Osteoblast (primary cell): Measurements from ENCODE around the gene PPP1R3A. TPM values are rescaled to one million over a fixed set of nuclear protein-coding genes. Genes with fewer than 3 reads are reported as not detected.

Experiments
- DNase-seq: peaks from one replicate; pipeline ENCODE4 v3.0.0; 2011; ENCODE audit warnings: low spot score, mixed read lengths; ENCODE audit not compliant: insufficient read length; ENCODE audit errors: missing footprints
- H2AFZ ChIP-seq: 2 replicates; pipeline ENCODE4 v1.6.0; 2011; ENCODE audit warnings: mild to moderate bottlenecking, low read length
- H3K27ac ChIP-seq: 2 replicates; pipeline ENCODE4 v1.5.1; 2011; ENCODE audit warnings: mild to moderate bottlenecking, low read depth, low read length, moderate library complexity
- H3K27me3 ChIP-seq: 2 replicates; pipeline ENCODE4 v1.6.0; 2012; ENCODE audit warnings: mild to moderate bottlenecking, control low read depth, inconsistent platforms, low read length, moderate library complexity; ENCODE audit not compliant: insufficient read depth
- H3K36me3 ChIP-seq: 2 replicates; pipeline ENCODE4 v1.5.1; 2011; ENCODE audit warnings: mild to moderate bottlenecking, low read length, control low read depth, moderate library complexity; ENCODE audit not compliant: insufficient read depth
- H3K4me1 ChIP-seq: 2 replicates; pipeline ENCODE4 v1.5.1; 2011; ENCODE audit warnings: mild to moderate bottlenecking, low read length, control low read depth, moderate library complexity; ENCODE audit not compliant: insufficient read depth
- H3K4me2 ChIP-seq: 2 replicates; pipeline ENCODE4 v1.6.0; 2011; ENCODE audit warnings: mild to moderate bottlenecking, low read length; ENCODE audit not compliant: insufficient read depth
- H3K4me3 ChIP-seq: fragments of 200-600 bp; sonication (generic); 3 replicates; pipeline ENCODE4 v1.5.1; 2012; ENCODE audit warnings: mild to moderate bottlenecking, low read length, inconsistent platforms; ENCODE audit not compliant: insufficient read depth
- H3K79me2 ChIP-seq: 2 replicates; pipeline ENCODE4 v1.6.0; 2012; ENCODE audit warnings: mild to moderate bottlenecking, low read length, control low read depth, inconsistent platforms; ENCODE audit not compliant: insufficient read depth
- H3K9me3 ChIP-seq: 2 replicates; pipeline ENCODE4 v1.5.1; 2011; ENCODE audit warnings: low read depth, low read length, control low read depth
- H4K20me1 ChIP-seq: 2 replicates; pipeline ENCODE4 v1.6.0; 2012; ENCODE audit warnings: mild to moderate bottlenecking, low read length, control low read depth; ENCODE audit not compliant: insufficient read depth
- CTCF ChIP-seq: IDR thresholded peaks from 2 replicates; pipeline ENCODE4 v1.5.1; 2011; ENCODE audit warnings: mild to moderate bottlenecking, low read depth, low read length, moderate library complexity; ENCODE audit errors: extremely low read depth
- total RNA-seq: library from RNA; depleted of rRNA; stranded (reverse); fragments of >200 nt; gene quantifications from 2 replicates; pipeline ENCODE4 v1.2.3, GENCODE V29; 2012

PPP1R3A gene
- total RNA-seq, result not detected in 2 replicates

GRCh38 chr7:113918946-113919345 lies at the start of gene PPP1R3A:
PPP1R3A (minus strand) TSS chr7:113919009; CDS start chr7:113918996, 13 bp downstream.
- Histone ChIP-seq H3K27ac (no peak within 1 kb of the TSS), H3K4me3 (no peak within 1 kb of the TSS), H4K20me1 (no peaks in the 10 kb centered on the region), H3K4me1 (no peaks in the 10 kb centered on the region), H3K9me3 (no peaks in the 10 kb centered on the region), H3K4me2 (no peak within 1 kb of the TSS), H2AFZ (no peak within 1 kb of the TSS), H3K79me2 (no peaks in the 10 kb centered on the region), H3K27me3 (no peaks in the 10 kb centered on the region), H3K36me3 (no peaks in the 10 kb centered on the region)
- DNase-seq, result no peak
- no peak for TF ChIP-seq CTCF

GRCh38 chr7:113963356-113963755 lies 44.5 kb upstream of the PPP1R3A start:
- no peaks in the 10 kb centered on the region for H3K79me2 ChIP-seq
- no peaks in the 10 kb centered on the region for H3K4me1 ChIP-seq
- no peak for TF ChIP-seq CTCF
- no peak overlapping the region for H3K4me3 ChIP-seq
- H3K27ac ChIP-seq, result no peak overlapping the region
- H3K4me2 ChIP-seq, result no peak overlapping the region
- no peaks in the 10 kb centered on the region for H4K20me1 ChIP-seq
- no peak overlapping the region for H2AFZ ChIP-seq
- no peaks in the 10 kb centered on the region for H3K36me3 ChIP-seq
- no peak for DNase-seq
- H3K27me3 ChIP-seq, result no peaks in the 10 kb centered on the region
- H3K9me3 ChIP-seq, result no peaks in the 10 kb centered on the region

GRCh38 chr7:113959910-113960309 lies 41.1 kb upstream of the PPP1R3A start:
- no peak overlapping the region for H3K4me2 ChIP-seq

GRCh38 chr7:113955157-113955556 lies 36.3 kb upstream of the PPP1R3A start:
- DNase-seq, result no peak
- Histone ChIP-seq H2AFZ (no peak overlapping the region), H3K4me2 (no peak overlapping the region), H3K36me3 (no peaks in the 10 kb centered on the region), H3K4me3 (no peak overlapping the region), H3K9me3 (peaks cover 2% of the 10 kb centered on the region), H3K79me2 (no peaks in the 10 kb centered on the region), H3K27ac (no peak overlapping the region), H4K20me1 (no peaks in the 10 kb centered on the region), H3K27me3 (no peaks in the 10 kb centered on the region), H3K4me1 (no peaks in the 10 kb centered on the region)
- no peak for TF ChIP-seq CTCF

More at GRCh38 chr7:113959910-113960309, 41.1 kb upstream of the PPP1R3A start:
- H3K4me3 ChIP-seq, result no peak overlapping the region
- no peak for DNase-seq
- H3K79me2 ChIP-seq, result no peaks in the 10 kb centered on the region
- no peak for TF ChIP-seq CTCF
- no peaks in the 10 kb centered on the region for H4K20me1 ChIP-seq
- H3K27me3 ChIP-seq, result no peaks in the 10 kb centered on the region
- H3K27ac ChIP-seq, result no peak overlapping the region
- no peaks in the 10 kb centered on the region for H3K36me3 ChIP-seq
- no peak overlapping the region for H2AFZ ChIP-seq
- no peaks in the 10 kb centered on the region for H3K9me3 ChIP-seq
- H3K4me1 ChIP-seq, result no peaks in the 10 kb centered on the region
